ENCODE data around the gene GRID1.

The GRID1 gene

GRCh38 chr10:86083664-86084175, 282.9 kb downstream of the GRID1 start:
- TF ChIP-seq CTCF (IDR thresholded peaks at IDR 0.05; ENCODE audit: low read depth, low read length) = no peak
- DNase-seq (ENCODE audit: low read depth in 2 of 2) = no peak

GRCh38 chr10:86083206-86083605, 283.4 kb downstream of the GRID1 start:
- no peak for TF ChIP-seq CTCF (IDR thresholded peaks at IDR 0.05; ENCODE audit: low read depth, low read length)
- no peak for DNase-seq (ENCODE audit: low read depth in 2 of 2)

More at GRCh38 chr10:86083664-86084175, 282.9 kb downstream of the GRID1 start:
- H3K4me3 ChIP-seq (replicated peaks in 1 of 2; ENCODE audit: low read depth in 2 of 2, low read length in 2 of 2) = no peak overlapping the region

GRCh38 chr10:86082556-86082955, 284.0 kb downstream of the GRID1 start:
- no peak overlapping the region for H3K4me3 ChIP-seq (replicated peaks in 1 of 2; ENCODE audit: low read depth in 2 of 2, low read length in 2 of 2)
- TF ChIP-seq CTCF (IDR thresholded peaks at IDR 0.05; ENCODE audit: low read depth, low read length) = no peak
- no peak for DNase-seq (ENCODE audit: low read depth in 2 of 2)

More at GRCh38 chr10:86083206-86083605, 283.4 kb downstream of the GRID1 start:
- no peak overlapping the region for H3K4me3 ChIP-seq (replicated peaks in 1 of 2; ENCODE audit: low read depth in 2 of 2, low read length in 2 of 2)

GRCh38 chr10:86079088-86079487, 287.5 kb downstream of the GRID1 start:
- H3K4me3 ChIP-seq (replicated peaks in 1 of 2; ENCODE audit: low read depth in 2 of 2, low read length in 2 of 2) = no peak overlapping the region

GRCh38 chr10:86078639-86079035, 288.0 kb downstream of the GRID1 start:
- TF ChIP-seq CTCF (IDR thresholded peaks at IDR 0.05; ENCODE audit: low read depth, low read length) = no peak
- no peak overlapping the region for H3K4me3 ChIP-seq (replicated peaks in 1 of 2; ENCODE audit: low read depth in 2 of 2, low read length in 2 of 2)
- no peak for DNase-seq (ENCODE audit: low read depth in 2 of 2)

More at GRCh38 chr10:86079088-86079487, 287.5 kb downstream of the GRID1 start:
- DNase-seq (ENCODE audit: low read depth in 2 of 2) = peak in 1 of 2 donors; percentile 18
- TF ChIP-seq CTCF (IDR thresholded peaks at IDR 0.05; ENCODE audit: low read depth, low read length) = no peak

- no peak for TF ChIP-seq CTCF (IDR thresholded peaks at IDR 0.05; ENCODE audit: low read depth, low read length)
- DNase-seq (ENCODE audit: low read depth in 2 of 2) = no peak
- no peak overlapping the region for H3K4me3 ChIP-seq (replicated peaks in 1 of 2; ENCODE audit: low read depth in 2 of 2, low read length in 2 of 2)
These were observed 288.5 kb downstream of the GRID1 start for GRCh38 chr10:86077871-86078638.
